NAMALWA (cell line): ENCODE data around the gene STK11.

Experiments used
- DNase-seq: peaks from one replicate; pipeline ENCODE4 v3.0.0-alpha.2; 2015; ENCODE audit warnings: low spot score

Gene STK11

GRCh38 chr19:1226227-1226518 is 20.6 kb downstream of the STK11 start:
- no peak for DNase-seq

- no peak for DNase-seq
Observed at GRCh38 chr19:1226522-1227303, 21.1 kb downstream of the STK11 start.

DNA sequence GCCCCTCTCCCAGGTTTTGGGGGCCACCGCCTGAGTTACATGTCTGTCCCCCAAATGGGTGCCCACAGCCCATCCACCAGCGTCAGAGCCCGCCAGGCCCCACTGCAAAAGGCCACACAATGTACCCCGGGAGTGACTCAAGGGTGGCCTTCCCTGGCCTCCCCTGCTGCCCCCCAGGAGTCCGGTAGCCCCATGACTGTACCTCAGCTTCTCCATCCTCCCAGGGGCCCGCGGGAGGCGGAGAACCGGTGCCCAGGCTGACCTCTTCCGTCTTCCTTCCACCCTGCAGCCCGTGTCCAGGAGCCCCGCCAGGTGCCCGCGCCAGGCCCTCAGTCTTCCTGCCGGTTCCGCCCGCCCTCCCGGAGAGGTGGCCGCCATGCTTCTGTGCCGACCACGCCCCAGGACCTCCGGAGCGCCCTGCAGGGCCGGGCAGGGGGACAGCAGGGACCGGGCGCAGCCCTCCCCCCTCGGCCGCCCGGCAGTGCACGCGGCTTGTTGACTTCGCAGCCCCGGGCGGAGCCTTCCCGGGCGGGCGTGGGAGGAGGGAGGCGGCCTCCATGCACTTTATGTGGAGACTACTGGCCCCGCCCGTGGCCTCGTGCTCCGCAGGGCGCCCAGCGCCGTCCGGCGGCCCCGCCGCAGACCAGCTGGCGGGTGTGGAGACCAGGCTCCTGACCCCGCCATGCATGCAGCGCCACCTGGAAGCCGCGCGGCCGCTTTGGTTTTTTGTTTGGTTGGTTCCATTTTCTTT is 21.9 kb downstream of the STK11 start:
- DNase-seq: no peak

DNA sequence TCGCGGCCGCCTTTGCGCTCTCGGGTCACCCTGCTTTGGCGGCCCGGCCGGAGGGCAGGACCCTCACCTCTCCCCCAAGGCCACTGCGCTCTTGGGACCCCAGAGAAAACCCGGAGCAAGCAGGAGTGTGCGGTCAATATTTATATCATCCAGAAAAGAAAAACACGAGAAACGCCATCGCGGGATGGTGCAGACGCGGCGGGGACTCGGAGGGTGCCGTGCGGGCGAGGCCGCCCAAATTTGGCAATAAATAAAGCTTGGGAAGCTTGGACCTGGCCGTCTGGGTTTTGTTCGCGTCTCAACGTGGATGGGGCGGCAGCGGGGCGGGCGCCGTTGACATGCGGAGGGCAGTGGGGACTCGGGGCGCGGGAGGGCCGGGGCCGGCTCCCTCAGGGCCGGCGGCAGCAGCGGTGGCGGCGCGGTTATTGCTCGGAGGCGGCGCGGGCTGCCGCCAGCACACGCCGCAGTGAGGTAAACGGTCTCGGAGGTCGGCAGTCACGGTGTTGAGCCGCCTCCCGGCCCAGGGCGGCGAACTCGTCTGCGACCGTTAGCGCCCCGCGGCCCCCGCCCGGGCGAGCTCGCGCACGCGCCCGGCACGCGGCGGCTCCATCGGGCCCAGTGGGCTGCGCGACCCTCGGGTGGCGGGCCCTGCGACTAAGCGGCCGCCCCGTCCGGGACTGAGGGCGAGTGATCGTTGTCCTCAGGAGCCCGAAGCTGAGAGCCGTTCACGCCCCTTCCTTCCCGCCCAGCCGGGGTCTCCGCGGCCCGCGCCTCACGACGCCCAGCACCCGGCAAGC is 22.8 kb downstream of the STK11 start:
- DNase-seq: no peak

DNA sequence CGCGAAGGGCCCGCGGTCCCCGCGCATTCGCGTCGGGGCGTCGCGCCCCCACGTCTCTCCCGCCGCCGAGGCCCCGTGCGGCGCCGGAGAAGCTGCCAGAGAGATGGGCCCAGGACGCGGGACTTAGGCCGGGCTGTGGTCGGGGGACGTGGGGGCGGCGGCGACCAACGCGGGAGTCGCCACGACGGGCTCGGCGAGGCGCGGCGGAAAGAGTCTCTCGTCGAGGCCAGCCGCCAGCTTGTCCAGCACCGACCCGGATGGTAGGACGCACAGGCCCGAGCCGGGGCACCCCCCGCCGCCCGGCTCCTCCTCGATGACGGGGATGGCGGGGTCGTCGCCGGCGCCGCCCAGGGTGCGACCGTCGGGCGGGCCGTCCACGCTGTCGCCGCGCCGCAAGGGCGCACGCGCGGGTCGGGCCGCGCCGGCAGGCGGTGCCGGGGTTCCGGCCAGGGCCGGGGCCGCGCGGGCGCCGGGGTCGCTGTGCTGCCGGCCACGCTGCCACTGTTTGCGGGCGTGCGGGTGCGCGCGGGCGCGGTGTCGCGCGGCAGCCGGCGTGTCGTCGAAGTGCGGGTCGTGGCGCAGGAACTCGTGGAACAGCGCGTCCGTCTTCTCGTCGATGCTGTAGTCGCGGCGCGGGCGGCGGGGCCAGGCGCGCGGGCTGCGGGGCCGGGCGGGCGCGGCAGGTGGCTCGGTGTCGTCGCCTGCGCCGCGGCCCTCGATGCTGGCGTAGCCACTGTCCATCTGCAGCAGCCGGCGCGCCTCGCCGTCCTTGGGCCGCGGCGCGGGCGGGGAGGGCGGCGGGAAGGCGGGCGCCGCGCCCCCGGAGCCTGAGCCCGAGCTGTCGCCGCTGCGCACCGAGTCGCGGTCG is 23.7 kb downstream of the STK11 start:
- no peak for DNase-seq

- no peak for DNase-seq
Observed at GRCh38 chr19:1229924-1230782, 24.6 kb downstream of the STK11 start.

DNA sequence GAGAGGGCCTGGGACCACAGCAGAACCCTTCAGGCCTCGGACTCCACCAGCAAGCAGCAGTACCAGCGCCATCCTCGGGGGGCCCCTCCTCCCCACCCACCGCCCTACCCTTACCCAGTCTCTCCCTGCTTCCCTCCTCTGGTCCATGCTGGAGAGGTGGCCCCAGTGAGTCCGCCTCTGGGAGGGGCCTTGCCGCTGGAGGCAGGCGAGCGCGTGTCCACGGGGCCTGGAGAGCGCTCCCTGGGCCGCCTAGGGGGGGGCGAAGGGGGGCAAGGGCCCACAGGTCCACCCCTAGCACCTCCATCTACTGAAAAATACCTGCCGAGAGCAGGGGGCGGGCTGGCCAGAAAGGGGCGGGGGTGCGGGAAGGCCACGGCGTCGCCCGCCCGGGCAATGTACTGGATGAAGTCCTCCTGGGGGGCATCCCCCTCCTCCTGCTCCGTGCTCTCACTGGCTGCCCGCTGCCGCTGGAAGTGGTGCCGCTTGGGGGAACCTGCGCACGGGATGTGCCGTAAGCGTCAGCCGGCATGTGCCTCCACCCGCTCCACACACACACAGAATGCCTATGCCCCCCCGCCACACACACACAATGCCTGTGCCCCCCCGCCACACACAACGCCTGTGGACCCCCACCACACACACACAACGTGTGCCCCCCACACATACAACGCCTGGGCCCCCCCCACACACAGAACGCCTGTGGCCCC is 25.4 kb downstream of the STK11 start:
- DNase-seq: no peak

DNA sequence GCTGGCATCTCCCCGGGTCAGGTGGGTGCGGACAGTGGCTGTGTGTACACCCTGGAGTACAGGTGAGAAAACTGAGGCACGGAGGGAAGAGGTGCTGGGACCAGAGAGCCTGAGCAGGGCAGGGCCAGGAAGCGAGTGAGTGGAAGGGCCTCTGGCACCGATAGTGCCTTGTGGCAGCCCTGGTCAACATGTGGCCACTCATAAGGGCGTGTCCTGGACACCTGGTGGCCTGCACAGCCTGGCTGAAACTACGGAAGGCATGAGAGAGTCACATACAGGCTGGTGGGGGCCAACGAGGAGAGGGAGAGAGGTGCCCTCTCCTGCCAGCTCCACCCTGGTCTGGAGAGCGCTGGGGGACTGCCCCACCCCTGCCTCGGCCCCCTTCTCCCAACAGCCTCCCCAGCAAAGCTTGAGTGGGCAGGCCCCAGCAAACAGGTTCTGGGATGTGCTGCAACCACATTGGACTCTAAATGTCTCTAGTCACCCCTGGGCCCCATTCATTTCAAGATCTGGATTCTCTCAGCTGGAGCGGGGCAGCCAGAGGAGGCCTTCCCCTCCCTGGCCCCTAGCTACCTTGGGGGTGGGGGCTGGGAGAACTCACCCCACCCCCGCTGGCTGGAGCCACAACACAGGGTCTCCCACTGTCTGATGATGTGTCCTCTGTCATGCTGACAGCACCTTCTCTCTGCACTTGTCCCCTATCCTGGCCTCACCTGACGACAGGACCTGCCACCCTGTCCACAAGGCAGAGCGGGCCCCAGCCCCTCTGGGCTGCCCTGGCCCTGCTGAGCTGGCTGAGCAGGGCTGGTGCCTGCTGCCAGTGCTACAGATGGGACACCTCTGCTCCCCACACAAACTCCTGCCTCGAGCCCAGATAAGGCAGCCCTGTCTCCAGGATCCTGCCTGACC is 26.4 kb downstream of the STK11 start:
- DNase-seq: peak; percentile 33

- DNase-seq: peak; percentile 45
Observed at GRCh38 chr19:1232652-1233072, 27.1 kb downstream of the STK11 start.

DNA sequence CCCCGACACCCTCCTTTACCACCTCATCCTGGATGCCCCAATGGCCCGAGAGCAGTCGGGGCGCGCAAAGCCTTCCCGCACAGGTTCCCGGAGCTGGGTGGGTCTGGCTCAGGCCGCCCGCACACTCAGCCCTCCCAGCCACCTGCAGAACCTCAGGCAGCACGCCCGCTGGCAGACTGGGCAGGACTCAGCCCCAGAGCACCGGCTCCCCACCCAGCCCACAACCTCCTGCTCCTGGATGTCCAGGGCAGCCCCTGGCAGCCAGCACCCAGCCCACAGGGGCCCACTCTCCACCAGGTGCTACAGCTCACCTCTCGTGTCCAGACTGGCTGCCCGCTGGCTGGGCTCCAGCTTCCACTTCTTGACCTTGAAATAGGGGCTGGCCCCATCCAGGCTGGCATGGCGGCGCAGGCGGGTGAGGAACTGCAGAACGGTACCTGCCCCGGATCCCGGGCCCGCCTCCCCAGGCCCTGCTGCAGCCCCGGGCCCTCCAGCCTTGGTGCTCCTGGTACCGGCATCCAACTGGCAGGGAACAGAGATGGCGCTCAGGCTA is 27.6 kb downstream of the STK11 start:
- DNase-seq: no peak

DNA sequence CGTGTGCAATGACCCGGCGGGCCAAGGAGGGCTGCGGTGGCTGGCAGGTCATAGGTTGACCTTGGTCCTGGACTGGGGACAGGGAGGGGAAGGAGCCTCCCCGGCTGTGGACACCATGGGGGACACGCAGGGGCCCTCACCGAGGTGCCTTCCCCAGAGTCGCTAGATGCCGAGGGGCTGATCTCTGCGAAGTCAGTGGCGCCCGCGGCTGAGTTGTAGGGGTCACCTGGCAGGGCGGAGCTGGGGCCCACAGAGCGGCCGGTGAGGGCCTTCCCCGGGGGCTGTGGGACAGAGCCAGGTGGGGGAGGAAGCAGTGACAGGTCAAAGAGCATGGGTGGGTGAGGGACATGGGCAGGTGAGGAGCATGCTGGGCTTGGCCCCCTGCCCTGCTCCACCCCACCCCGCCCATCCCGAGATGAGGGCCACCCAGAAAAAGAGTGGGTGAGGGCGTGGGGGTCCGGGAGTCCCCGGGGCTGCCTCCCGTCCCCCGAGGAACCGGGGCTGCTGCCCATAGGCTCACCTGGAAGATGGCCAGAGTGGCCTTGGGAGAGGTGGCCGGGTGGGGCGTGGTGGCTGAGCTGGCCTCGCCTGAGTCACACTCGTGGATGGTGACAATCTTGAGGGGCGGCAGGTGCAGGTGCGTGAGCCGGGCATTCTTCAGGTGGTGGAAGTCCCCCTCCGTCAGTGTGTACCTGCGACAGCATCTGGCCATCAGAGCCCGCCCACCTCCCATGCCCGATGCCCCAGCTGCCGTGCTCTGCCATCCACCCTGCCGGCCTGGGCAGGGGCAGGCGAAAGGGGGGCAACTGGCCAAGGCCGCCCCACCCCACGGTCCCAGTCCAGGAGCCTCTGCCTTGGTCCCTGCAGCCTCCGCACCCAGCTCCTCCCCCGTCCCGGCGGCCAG is 28.7 kb downstream of the STK11 start:
- no peak for DNase-seq

DNA sequence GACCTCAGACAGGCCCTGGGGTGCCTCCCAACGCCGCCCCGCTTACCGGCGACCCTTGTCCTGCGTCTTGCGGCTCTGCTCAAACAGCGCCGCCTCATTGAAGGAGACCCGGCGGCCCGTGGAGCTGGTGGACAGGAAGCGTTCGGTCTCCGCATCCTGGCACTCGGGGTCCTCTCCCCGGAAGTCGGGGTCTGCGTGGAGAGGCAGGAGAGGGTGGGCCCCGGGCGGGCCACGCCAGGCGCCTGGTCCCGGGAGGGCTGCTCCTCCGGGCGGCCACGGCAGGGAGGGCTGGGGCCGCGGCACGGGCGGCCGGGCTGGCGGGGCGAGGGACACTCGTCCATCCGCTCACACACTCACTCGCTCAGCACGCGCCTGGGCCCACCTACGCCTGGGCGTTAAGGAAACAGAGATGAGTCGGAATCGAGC is 29.4 kb downstream of the STK11 start:
- no peak for DNase-seq

DNA sequence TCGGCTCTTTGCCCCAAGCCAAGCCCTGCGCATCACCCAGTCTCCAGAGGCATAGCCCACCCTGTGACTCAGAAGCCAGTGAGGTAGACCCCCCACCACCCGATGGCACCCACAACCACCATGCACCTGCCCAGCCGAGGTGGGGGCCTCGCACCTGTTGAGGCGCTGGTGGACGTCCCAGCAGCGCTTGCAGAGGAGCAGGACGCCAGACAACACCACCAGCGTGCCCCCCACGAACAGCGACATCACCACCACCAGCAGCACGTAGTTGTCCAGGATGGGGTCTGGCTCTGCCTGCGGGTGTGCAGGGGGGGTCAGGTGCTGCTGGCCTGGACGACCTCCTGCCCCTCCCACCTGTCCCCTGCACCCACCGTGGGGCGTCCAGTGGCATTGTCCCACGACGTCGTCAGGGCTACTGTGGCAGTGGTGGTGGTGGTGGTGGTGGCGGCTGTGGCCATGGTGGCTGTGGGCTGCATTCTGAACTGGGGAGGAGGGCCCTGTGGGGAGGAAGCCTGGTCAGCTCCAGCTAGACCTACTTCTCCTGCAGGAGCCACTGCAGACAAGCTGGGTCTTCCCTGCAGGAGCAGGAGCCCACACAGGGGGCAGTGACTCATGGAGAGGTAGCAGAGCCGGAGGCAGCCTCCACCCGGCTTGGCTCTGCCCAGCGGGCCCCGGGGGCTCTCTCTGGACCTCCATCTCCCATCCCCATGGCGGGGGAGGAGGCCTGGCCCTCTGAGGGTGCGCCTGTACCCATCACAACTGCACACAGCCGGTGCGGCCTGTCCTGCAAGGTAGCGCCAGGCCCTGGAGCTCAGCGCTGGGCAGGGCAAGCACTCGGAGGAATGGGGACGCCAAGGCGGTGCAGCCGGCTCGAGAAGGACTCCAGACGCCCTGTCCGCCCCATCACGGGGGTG is 30.3 kb downstream of the STK11 start:
- DNase-seq: no peak

DNA sequence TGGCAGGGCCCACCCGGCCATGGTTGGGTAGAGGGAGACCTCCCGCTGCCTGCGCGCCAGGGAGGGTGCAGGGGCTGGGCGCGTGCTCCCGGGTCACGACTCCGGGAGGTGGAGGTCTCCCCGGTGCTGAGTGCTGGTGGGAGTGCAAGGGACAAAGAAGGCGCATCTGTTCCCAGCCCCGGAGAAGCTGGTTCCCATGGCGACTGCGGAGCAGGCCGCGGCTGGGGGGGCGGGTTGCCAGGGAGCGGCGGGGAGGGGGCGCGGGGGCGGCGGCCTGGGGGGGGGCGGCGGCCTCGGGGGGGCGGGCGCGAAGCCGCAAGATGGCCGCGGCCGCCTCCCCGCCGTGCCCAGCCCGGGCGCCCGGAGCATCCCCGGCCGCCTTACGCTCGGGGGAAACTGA is 31.0 kb downstream of the STK11 start:
- DNase-seq: no peak

- no peak for DNase-seq
Observed at GRCh38 chr19:1237027-1237659, 31.6 kb downstream of the STK11 start.

GRCh38 chr19:1237754-1238368 is 32.3 kb downstream of the STK11 start, which contains the start of gene CBARP:
TSS of gene CBARP (minus strand) at chr19:1238005. CDS start at chr19:1236100, 1,905 bp downstream.
- no peak for DNase-seq
